ENCODE results near the gene SPRR4. TPM values are rescaled to one million over a fixed set of nuclear protein-coding genes. Genes with fewer than 3 reads are reported as not detected.

The SPRR4 gene, protein sequence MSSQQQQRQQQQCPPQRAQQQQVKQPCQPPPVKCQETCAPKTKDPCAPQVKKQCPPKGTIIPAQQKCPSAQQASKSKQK
- not detected for total RNA-seq
- long read RNA-seq, donor 1: 0 reads
- long read RNA-seq, donor 2: 0 reads

GRCh38 chr1:152970495-152970894 is at the start of gene SPRR4:
TSS of gene SPRR4 (plus strand) at chr1:152970648. CDS start at chr1:152971891, 1,243 bp downstream.
- intact Hi-C loops (cut with DNase I): no loop called here
- no peak for DNase-seq (ENCODE audit: low spot score)

GRCh38 chr1:152924191-152924590 is 46.3 kb upstream of the SPRR4 start:
- intact Hi-C loops (cut with DNase I): no loop called here
- DNase-seq (ENCODE audit: low spot score): no peak

DNA sequence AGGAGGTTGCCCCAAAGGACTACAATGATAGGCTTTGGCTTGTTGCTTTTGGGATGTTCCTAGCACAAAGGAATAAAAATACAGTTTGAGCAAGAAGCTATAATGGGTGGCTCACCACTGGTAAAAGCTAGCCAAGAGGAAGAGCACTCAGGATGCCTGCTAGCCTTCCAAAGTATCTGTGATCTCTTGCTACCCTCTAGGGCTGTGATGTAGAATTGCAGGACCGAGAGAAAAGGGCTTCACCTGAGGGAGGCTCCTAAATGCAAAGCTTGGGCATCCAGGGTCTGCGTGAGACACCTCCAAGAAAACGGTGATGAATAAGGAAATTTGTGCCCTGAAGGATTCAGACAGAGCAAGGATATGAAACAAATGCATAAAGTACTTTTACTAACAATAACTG is 44.4 kb upstream of the SPRR4 start:
- DNase-seq (ENCODE audit: low spot score): no peak
- intact Hi-C loops (cut with DNase I): no loop called here

DNA sequence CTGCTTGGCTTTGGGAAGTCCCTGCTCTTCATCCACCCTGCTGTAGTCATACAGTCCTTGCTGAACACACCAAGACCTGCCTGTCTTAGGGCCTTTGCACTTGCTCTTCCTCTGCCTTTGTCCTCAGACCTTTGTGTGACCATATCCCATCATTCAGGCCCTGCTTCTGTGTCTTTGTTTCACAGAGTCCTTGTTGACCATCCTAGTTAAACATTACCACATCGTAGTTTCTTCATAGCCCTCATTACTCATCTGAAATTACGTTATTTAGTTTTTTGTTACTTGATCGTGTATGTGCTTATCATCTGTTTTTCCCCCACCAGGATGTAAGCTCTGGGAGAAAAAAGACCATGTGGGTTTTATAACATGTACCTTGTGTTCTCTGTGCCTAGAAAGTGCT is 41.8 kb upstream of the SPRR4 start:
- no peak for DNase-seq (ENCODE audit: low spot score)
- intact Hi-C loops (cut with DNase I): no loop called here

DNA sequence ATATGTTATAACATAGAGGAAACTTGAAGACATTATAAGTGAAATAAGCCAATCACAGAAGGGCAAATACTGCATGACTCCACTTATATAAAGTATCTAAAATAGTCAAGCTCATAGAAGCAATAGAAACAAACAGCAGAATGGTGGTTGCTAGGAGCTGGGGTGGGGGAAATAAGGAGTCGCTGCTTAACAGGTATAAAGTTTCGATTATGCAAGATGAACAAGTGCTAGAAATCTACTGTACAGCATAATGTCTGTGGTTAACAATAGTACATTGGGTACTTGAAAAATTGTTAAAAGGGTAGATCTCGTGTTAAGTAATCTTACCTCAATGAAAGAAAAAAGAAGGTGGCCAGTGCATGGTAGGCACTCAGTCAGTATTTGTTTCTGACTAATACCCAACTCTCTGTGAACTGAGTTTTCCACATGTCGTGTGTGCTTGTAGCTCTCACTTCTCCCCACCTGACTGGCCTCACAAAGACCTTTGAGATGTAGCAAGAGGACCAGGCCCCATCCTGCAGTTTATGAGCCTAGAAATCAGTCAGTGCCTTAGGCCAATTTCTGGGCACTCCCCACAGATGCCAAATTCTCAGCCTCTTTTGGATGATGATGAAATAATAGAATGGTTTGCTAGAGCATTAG is 38.2 kb upstream of the SPRR4 start:
- DNase-seq (ENCODE audit: low spot score): no peak
- intact Hi-C loops (cut with DNase I): no loop called here

DNA sequence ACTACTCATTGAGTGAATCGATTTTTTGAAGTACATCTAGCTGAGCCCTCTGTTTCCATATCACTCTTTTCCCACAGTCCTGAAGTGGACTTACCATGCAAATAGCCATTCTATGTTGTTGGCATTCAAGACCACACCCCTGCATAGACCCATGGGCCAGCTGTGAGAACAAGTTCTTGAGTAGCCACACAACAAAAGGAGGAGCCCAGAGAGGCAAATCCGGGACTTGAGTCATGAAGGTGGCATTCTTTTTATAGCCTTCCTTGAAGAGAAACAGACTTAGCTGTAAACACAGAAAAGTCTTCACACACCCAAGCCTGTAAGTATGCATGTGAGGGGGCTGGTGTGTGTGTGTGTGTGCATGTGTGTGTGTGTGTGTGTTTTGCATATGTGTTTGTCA is 37.3 kb upstream of the SPRR4 start:
- intact Hi-C loops (cut with DNase I): no loop called here
- no peak for DNase-seq (ENCODE audit: low spot score)

GRCh38 chr1:152940614-152941013 is 29.8 kb upstream of the SPRR4 start:
- intact Hi-C loops (cut with DNase I): no loop called here
- no peak for DNase-seq (ENCODE audit: low spot score)

DNA sequence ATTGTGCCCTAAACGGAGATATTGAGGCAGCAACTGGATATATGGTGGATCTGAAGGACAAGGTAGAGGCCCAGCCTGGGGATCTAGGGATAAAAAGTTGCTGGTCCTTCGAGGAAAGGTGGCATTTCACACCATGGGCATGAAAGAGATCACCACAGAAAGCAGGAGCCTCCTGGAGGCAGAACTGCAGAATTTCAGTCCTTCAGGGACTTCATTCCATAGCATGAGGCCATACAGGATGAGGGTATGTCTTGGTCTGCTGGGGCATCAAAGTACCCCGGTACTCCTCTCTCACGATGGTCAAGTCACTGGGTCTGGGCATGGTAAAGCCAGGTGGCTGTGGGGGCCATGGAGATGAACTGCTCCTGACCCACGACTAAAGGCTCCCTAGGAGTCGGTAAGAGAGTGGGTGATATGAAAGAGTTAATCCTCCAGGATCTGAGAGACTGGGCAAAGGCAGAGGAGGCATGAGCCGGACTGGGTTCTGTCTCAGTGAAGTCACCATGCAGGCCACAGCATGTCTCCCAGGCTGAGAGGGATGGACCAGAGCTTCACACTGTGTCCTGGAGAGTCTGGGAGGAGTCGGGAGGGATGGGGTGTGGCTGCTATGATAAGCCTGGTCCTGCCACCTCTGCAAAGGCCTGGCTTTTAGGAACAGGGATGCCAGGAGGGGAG is 29.3 kb upstream of the SPRR4 start:
- intact Hi-C loops (cut with DNase I): no loop called here
- DNase-seq (ENCODE audit: low spot score): no peak

- DNase-seq (ENCODE audit: low spot score): no peak
- intact Hi-C loops (cut with DNase I): no loop called here
Observed at GRCh38 chr1:152942161-152942560, 28.3 kb upstream of the SPRR4 start.

- intact Hi-C loops (cut with DNase I): no loop called here
- no peak for DNase-seq (ENCODE audit: low spot score)
Observed at GRCh38 chr1:152946248-152946647, 24.2 kb upstream of the SPRR4 start.

GRCh38 chr1:152946651-152947256 is 23.7 kb upstream of the SPRR4 start, which contains the start of gene SPRR5:
TSS of gene SPRR5 (plus strand) at chr1:152947206. CDS start at chr1:152948555, 1,349 bp downstream.
- intact Hi-C loops (cut with DNase I): no loop called here
- no peak for DNase-seq (ENCODE audit: low spot score)

DNA sequence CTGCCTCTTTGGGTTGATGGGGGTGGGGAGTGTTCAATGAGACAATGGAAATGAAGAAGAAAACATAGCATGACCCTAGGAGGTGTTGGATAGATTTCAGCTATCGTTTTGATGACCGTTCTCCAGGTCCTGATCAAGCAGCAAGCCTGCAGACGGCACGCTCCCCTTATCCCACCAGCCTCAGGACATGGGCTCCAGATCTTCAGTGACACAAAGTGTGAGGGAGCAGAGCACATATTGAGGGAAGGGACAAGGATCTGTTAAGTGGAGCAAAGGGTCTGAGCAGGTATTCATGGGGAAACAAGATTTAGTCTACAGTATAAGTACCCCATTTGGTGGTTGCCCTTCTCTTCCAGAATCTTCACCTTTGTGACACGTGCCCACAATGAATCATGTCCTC is 18.7 kb upstream of the SPRR4 start:
- no peak for DNase-seq (ENCODE audit: low spot score)
- intact Hi-C loops (cut with DNase I): no loop called here

DNA sequence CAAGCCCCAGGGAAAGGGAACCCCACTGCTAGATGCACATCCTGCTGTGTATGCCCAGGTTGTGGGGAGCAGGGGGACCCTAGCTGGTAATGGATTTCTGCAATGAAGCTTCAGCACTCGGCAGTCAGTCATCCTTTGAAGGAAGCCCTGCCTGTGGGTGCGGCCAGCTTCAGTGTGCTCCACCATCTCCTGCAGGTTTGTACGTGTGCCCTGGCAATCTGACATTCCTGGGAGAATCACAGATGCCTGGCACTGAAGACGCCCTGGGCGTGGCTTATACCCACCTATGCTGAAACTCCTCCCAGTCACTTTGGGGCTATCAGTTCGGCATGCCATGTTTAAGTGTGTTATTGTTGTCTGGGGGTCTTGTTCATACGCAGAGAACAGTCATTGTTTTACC is 16.7 kb upstream of the SPRR4 start:
- intact Hi-C loops (cut with DNase I): no loop called here
- no peak for DNase-seq (ENCODE audit: low spot score)

DNA sequence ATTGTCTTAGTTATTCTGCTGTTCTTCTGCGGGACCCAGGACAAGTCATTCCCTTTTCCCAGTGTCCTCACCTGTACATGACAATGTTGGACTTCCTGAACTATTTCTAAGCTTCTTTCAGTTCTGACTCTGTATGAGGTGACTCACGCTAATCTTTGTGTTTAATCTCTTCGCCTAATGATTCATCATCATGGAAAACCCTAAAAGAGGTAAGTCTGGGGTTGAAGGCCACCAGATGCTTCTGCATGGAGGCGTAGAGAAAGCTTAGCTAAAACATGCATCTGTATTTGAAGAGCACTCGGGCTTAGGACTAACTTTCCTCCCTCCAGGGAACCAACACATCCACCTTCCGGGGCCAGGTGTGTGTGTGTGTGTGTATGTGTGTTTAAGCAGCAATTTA is 16.0 kb upstream of the SPRR4 start:
- intact Hi-C loops (cut with DNase I): no loop called here
- no peak for DNase-seq (ENCODE audit: low spot score)

- no peak for DNase-seq (ENCODE audit: low spot score)
- intact Hi-C loops (cut with DNase I): no loop called here
Observed at GRCh38 chr1:152957561-152957960, 12.9 kb upstream of the SPRR4 start.

- DNase-seq (ENCODE audit: low spot score): no peak
- intact Hi-C loops (cut with DNase I): no loop called here
Observed at GRCh38 chr1:152959273-152959672, 11.2 kb upstream of the SPRR4 start.

DNA sequence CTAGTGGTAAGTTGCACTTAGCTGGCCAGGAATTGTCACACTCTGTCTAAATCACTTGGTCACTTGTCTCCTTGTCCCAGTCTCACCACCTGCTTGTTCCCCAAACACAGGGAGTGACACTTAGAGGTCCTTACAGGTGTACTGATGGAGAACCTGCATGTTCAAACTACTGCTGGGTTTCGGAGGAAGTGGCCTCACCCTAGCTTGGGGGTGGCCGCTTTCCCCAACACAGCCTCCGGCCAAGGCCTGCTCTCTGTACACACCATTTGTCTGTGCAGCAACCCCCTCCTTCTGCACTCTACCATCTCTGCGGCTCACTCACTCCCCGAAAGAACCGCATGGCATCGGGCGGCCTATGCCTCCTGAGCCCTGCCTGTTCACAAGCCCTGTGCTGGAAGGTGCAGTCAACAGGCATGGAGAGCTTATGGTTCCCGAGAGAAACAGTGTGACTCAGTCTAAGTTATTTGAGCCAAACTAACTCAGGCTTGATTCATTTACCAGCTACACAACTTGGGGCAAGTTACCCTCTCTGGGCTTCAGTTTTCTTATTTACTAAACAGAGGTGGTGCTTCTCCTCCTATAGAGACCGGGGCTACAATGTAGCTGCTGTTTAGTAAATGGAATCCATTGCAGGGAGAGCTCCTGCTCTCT is 10.5 kb upstream of the SPRR4 start:
- no peak for DNase-seq (ENCODE audit: low spot score)
- intact Hi-C loops (cut with DNase I): no loop called here

DNA sequence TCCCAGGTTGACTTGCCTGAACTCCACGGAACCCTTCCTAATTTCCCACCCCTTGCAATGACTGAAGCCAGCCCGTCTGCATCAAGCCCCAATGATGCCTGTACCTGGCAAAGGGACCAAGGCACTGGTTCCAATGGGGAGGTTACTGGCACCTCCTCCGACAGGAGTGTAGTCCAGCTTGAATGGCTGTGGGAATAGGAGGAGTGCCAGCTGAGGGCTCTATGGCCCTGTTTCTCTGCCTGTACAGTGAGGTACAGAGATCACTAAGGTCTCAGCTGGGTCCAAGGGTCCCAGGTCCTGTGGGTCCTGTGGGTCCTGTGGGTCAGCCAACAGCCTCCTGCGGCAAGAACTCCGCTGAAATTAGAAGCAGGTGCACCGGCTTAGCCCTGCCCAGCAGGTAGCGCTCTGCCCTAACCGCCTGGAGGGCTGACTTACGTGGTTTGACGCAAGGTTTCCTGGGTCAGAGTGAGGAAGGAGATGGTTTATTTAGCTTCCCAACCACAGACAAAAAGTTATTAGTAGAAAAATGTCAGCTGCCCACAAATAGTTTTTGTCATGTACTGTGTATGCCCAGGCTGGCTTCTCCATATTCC is 9.9 kb upstream of the SPRR4 start:
- no peak for DNase-seq (ENCODE audit: low spot score)
- intact Hi-C loops (cut with DNase I): no loop called here

GRCh38 chr1:152961226-152961891 is 9.1 kb upstream of the SPRR4 start:
- no peak for DNase-seq (ENCODE audit: low spot score)
- intact Hi-C loops (cut with DNase I): no loop called here

All from posterior vena cava (tissue), 2 donors.